ENCODE measurements around the gene KCNK7. TPM values are rescaled to one million over a fixed set of nuclear protein-coding genes. Genes with fewer than 3 reads are reported as not detected.

KCNK7 gene
- total RNA-seq, 1 experiment from 2014 or later: 0.69 TPM

GRCh38 chr11:65545853-65546216 lies 49.8 kb downstream of the KCNK7 start:
- DNase-seq (ENCODE audit: low read depth, low spot score) (no peak), ATAC-seq (no peak)
- H3K27ac ChIP-seq (ENCODE audit: low read length): no peak overlapping the region
- H3K4me1 ChIP-seq (ENCODE audit: control insufficient read depth, insufficient read depth, low read length): peaks cover 7% of the 10 kb centered on the region; the same call in 1 of the 2 replicates
- ChIA-PET POLR2A (no interaction called here), CTCF (no interaction called here)
- no peaks in the 10 kb centered on the region for H3K36me3 ChIP-seq (ENCODE audit: control insufficient read depth, insufficient read depth, low read length)
- intact Hi-C loops (cut with micrococcal nuclease; ENCODE audit: unreplicated experiment): no loop called here
- in situ Hi-C loops (cut with HindIII; ENCODE audit: low pct_unique_long_range_greater_than_20kb, low sequenced_read_pairs): no loop called here
- H3K9me3 ChIP-seq (ENCODE audit: control insufficient read depth, insufficient read depth, low read depth, low read length): no peaks in the 10 kb centered on the region
- no peak overlapping the region for H3K4me3 ChIP-seq (ENCODE audit: low read depth in 2 of 2, low read length in 2 of 2)
- TF ChIP-seq POLR2AphosphoS5 (IDR thresholded peaks at IDR 0.05; ENCODE audit: low read depth, low read length) (no peak), REST (IDR thresholded peaks at IDR 0.05; ENCODE audit: insufficient read depth in 1 of 2, low read depth in 2 of 2, low read length in 1 of 2) (no peak), TCF7L2 (IDR thresholded peaks at IDR 0.05; ENCODE audit: low read depth, low read length) (no peak), SIN3A (IDR thresholded peaks at IDR 0.05; ENCODE audit: borderline replicate concordance, insufficient read depth, low read depth, low read length) (no peak)
- TF ChIP-seq, protein P1, sequence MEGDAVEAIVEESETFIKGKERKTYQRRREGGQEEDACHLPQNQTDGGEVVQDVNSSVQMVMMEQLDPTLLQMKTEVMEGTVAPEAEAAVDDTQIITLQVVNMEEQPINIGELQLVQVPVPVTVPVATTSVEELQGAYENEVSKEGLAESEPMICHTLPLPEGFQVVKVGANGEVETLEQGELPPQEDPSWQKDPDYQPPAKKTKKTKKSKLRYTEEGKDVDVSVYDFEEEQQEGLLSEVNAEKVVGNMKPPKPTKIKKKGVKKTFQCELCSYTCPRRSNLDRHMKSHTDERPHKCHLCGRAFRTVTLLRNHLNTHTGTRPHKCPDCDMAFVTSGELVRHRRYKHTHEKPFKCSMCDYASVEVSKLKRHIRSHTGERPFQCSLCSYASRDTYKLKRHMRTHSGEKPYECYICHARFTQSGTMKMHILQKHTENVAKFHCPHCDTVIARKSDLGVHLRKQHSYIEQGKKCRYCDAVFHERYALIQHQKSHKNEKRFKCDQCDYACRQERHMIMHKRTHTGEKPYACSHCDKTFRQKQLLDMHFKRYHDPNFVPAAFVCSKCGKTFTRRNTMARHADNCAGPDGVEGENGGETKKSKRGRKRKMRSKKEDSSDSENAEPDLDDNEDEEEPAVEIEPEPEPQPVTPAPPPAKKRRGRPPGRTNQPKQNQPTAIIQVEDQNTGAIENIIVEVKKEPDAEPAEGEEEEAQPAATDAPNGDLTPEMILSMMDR (IDR thresholded peaks at IDR 0.05): no peak
- no peaks in the 10 kb centered on the region for H3K27me3 ChIP-seq (ENCODE audit: control insufficient read depth, insufficient read depth, low read length)
- no TSS peak for BruUV-seq (replicated peaks)

Small RNAs within 50 kb of the gene (microRNA-seq; reads per million reads assigned to microRNA genes)
- not detected for gene MIR4690 (ENCODE audit: unreplicated experiment)

Other genes starting within 250 kb of the KCNK7 start
- 2.4 TPM for gene TIGD3, start 241.0 kb downstream of the KCNK7 start, total RNA-seq (2021; ENCODE audit: unreplicated experiment)
- 9.8 TPM for gene SLC25A45, start 213.2 kb downstream of the KCNK7 start, total RNA-seq (2021; ENCODE audit: unreplicated experiment)
- 85.8 TPM for gene FRMD8, start 209.2 kb downstream of the KCNK7 start, total RNA-seq (2021; ENCODE audit: unreplicated experiment)
- gene NEAT1, start 173.0 kb downstream of the KCNK7 start, total RNA-seq (2021; ENCODE audit: unreplicated experiment): 731 TPM
- gene MALAT1, start 96.8 kb downstream of the KCNK7 start, total RNA-seq (2021; ENCODE audit: unreplicated experiment): 13,645 TPM
- 117 TPM for gene SCYL1, start 70.7 kb downstream of the KCNK7 start, total RNA-seq (2021; ENCODE audit: unreplicated experiment)
- gene LTBP3, start 37.4 kb downstream of the KCNK7 start, total RNA-seq (2021; ENCODE audit: unreplicated experiment): 133 TPM
- 61.2 TPM for gene ZNRD2, start 25.3 kb downstream of the KCNK7 start, total RNA-seq (2021; ENCODE audit: unreplicated experiment)
- gene FAM89B, start 23.3 kb downstream of the KCNK7 start, total RNA-seq (2021; ENCODE audit: unreplicated experiment): 102 TPM
- 108 TPM for gene EHBP1L1, start 19.7 kb downstream of the KCNK7 start, total RNA-seq (2021; ENCODE audit: unreplicated experiment)
- 124 TPM for gene MAP3K11, start 18.4 kb upstream of the KCNK7 start, total RNA-seq (2021; ENCODE audit: unreplicated experiment)
- gene PCNX3, start 20.0 kb upstream of the KCNK7 start, total RNA-seq (2021; ENCODE audit: unreplicated experiment): 74.5 TPM
- 86.9 TPM for gene SIPA1, start 42.3 kb upstream of the KCNK7 start, total RNA-seq (2021; ENCODE audit: unreplicated experiment)
- gene RELA, start 67.1 kb upstream of the KCNK7 start, total RNA-seq (2021; ENCODE audit: unreplicated experiment): 141 TPM
- gene KAT5, start 116.5 kb upstream of the KCNK7 start, total RNA-seq (2021; ENCODE audit: unreplicated experiment): 84.2 TPM
- 107 TPM for gene RNASEH2C, start 125.0 kb upstream of the KCNK7 start, total RNA-seq (2021; ENCODE audit: unreplicated experiment)
- 35.0 TPM for gene AP5B1, start 185.2 kb upstream of the KCNK7 start, total RNA-seq (2021; ENCODE audit: unreplicated experiment)
- 0.23 TPM for gene OVOL1, start 191.3 kb upstream of the KCNK7 start, total RNA-seq (2021; ENCODE audit: unreplicated experiment)
- not detected for gene SNX32, start 238.2 kb upstream of the KCNK7 start, total RNA-seq (2021; ENCODE audit: unreplicated experiment)

All from Panc1 (cell line).